CD14-positive monocyte (primary cell): ENCODE results near the gene CCDC92B. TPM values are rescaled to one million over a fixed set of nuclear protein-coding genes. Genes with fewer than 3 reads are reported as not detected.

ENCODE experiments used
- DNase-seq, 3 donors: peaks; one replicate each; pipeline ENCODE4 v3.0.0-alpha.2; 2011 to 2022
- H2AFZ ChIP-seq: 2 replicates; pipeline ENCODE4 v1.6.0; 2012; ENCODE audit warnings: mild to moderate bottlenecking, low read depth, low read length, inconsistent platforms; ENCODE audit not compliant: insufficient read depth, poor library complexity, severe bottlenecking
- H3K27ac ChIP-seq, 2 donors: 1 replicate in 1 of 2; 2 replicates in 1 of 2; pipeline ENCODE4 v1.5.1; 2012 to 2013; ENCODE audit warnings: low read length in 2 of 2, control low read depth in 1 of 2, inconsistent platforms in 1 of 2, low read depth in 1 of 2, mild to moderate bottlenecking in 1 of 2
- H3K27me3 ChIP-seq, 2 donors: one replicate each; pipeline versions ENCODE4 v1.6.0 to v1.6.1; 2011 to 2013; ENCODE audit warnings: low read length in 2 of 2; ENCODE audit not compliant: control insufficient read depth in 2 of 2, insufficient read depth in 2 of 2
- H3K36me3 ChIP-seq, 2 donors: replicated peaks in 1 of 2; 1 replicate in 1 of 2; 2 replicates in 1 of 2; pipeline versions ENCODE4 v1.5.1 to v1.6.1; 2012 to 2013; ENCODE audit warnings: low read length in 2 of 2, control low read depth in 1 of 2, inconsistent platforms in 1 of 2, mild to moderate bottlenecking in 1 of 2; ENCODE audit not compliant: insufficient read depth in 2 of 2, control insufficient read depth in 1 of 2
- H3K4me1 ChIP-seq, 2 donors: 1 replicate in 1 of 2; 2 replicates in 1 of 2; pipeline versions ENCODE4 v1.5.1 to v1.6.1; 2012 to 2013; ENCODE audit warnings: low read length in 2 of 2, control low read depth in 1 of 2, inconsistent platforms in 1 of 2, mild to moderate bottlenecking in 1 of 2, moderate library complexity in 1 of 2; ENCODE audit not compliant: insufficient read depth in 2 of 2, control insufficient read depth in 1 of 2
- H3K4me2 ChIP-seq: replicated peaks from 2 replicates; pipeline ENCODE3; 2012; ENCODE audit warnings: low read length, moderate library complexity, mild to moderate bottlenecking; ENCODE audit not compliant: poor library complexity, severe bottlenecking; ENCODE audit errors: extremely low read depth
- H3K4me3 ChIP-seq, 3 experiments: fragments of 200-600 bp in 1 of 3; sonication (generic) in 1 of 3; replicated peaks in 1 of 3; 1 replicate in 2 of 3; 2 replicates in 1 of 3; pipeline ENCODE4 v1.5.1; 2011 to 2013; ENCODE audit warnings: low read length in 3 of 3, mild to moderate bottlenecking in 3 of 3, control low read depth in 2 of 3, low read depth in 2 of 3, inconsistent platforms in 1 of 3, moderate library complexity in 1 of 3
- H3K79me2 ChIP-seq: 2 replicates; pipeline ENCODE4 v1.6.0; 2012; ENCODE audit warnings: mild to moderate bottlenecking, control low read depth, inconsistent platforms, low read length, moderate library complexity; ENCODE audit not compliant: insufficient read depth
- H3K9ac ChIP-seq: 2 replicates; pipeline ENCODE4 v1.6.0; 2017; ENCODE audit warnings: low read length, mild to moderate bottlenecking; ENCODE audit not compliant: insufficient read depth, poor library complexity, severe bottlenecking
- H3K9me3 ChIP-seq, 2 donors: replicated peaks in 1 of 2; 1 replicate in 1 of 2; 2 replicates in 1 of 2; pipeline versions ENCODE4 v1.5.1 to v1.6.1; 2012 to 2013; ENCODE audit warnings: low read length in 2 of 2, control low read depth in 1 of 2; ENCODE audit not compliant: control insufficient read depth in 1 of 2, insufficient read depth in 1 of 2
- H4K20me1 ChIP-seq: 2 replicates; pipeline ENCODE4 v1.6.0; 2012; ENCODE audit warnings: mild to moderate bottlenecking, low read length, control low read depth, moderate library complexity; ENCODE audit not compliant: insufficient read depth
- H3K27ac Mint-ChIP-seq, 7 donors: one replicate each; pipeline ENCODE4 v1.8.0; 2020; ENCODE audit warnings: mild to moderate bottlenecking in 7 of 7, mixed read lengths in 7 of 7, moderate library complexity in 6 of 7, inconsistent platforms in 2 of 7
- H3K27me3 Mint-ChIP-seq, 3 donors: one replicate each; pipeline ENCODE4 v1.8.0; 2021 to 2022; ENCODE audit warnings: low read depth in 3 of 3, mild to moderate bottlenecking in 3 of 3, mixed read lengths in 3 of 3, moderate library complexity in 3 of 3, inconsistent platforms in 1 of 3
- H3K36me3 Mint-ChIP-seq, 2 donors: one replicate each; pipeline ENCODE4 v1.8.0; 2020; ENCODE audit warnings: mixed read lengths in 2 of 2, inconsistent platforms in 1 of 2, mild to moderate bottlenecking in 1 of 2
- H3K4me1 Mint-ChIP-seq: one replicate; pipeline ENCODE4 v1.8.0; 2020; ENCODE audit warnings: mild to moderate bottlenecking, mixed read lengths
- H3K4me3 Mint-ChIP-seq, 2 donors: one replicate each; pipeline ENCODE4 v1.8.0; 2020; ENCODE audit warnings: mild to moderate bottlenecking in 2 of 2, mixed read lengths in 2 of 2, moderate library complexity in 1 of 2
- H3K9me3 Mint-ChIP-seq, 7 donors: one replicate each; pipeline ENCODE4 v1.8.0; 2020 to 2022; ENCODE audit warnings: mixed read lengths in 7 of 7, mild to moderate bottlenecking in 6 of 7, moderate library complexity in 6 of 7, inconsistent platforms in 2 of 7
- CTCF ChIP-seq: fragments of 200-600 bp; IDR thresholded peaks from one replicate; pipeline ENCODE4 v1.8.0; 2022; ENCODE audit warnings: antibody characterized with exemption, mild to moderate bottlenecking
- WGBS: methylation state at CpG from one replicate; pipeline ENCODE4 v1.1.5; 2013; ENCODE audit warnings: missing lambda C conversion rate; ENCODE audit not compliant: insufficient coverage; 5-methylcytosine and 5-hydroxymethylcytosine counted together
- intact Hi-C, 2 donors: fragments of 100-400 bp; cut with micrococcal nuclease; formaldehyde crosslinking; loops; one replicate each; pipeline versions ENCODE4 v1.15.0 to v1.15.1; 2023
- polyA plus RNA-seq, 3 donors: library from polyadenylated mRNA; depleted of rRNA in 1 of 3; unstranded in 2 of 3; stranded (reverse) in 1 of 3; fragments of 300-500 nt in 2 of 3; fragments of >200 nt in 1 of 3; fragmentation: Illumina TruSeq in 2 of 3; gene quantifications; 1 replicate in 2 of 3; 2 replicates in 1 of 3; pipeline ENCODE4 v1.2.3, GENCODE V29; 2012 to 2021

Gene CCDC92B
- polyA plus RNA-seq, 3 donors = not detected

DNA sequence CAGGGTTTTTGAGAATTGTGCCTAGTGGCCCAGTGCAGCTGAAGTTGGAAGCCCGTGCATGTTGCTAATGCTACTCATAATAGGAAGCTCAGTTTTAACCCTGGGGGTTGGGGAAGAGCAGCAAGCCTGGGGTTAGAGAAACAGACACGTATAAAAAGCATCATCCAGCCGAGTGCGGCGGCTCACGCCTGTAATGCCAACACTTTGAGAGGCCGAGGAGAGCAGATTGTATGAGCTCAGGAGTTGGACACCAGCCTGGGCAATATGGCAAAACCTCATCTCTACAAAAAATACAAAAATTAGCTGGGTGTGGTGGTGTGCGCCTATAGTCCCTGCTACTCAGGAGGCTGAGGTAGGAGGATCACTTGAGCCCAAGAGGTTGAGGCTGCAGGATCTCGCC lies 35.6 kb downstream of the CCDC92B start:
- 42% methylated on average over 1 of the region's 9 CpGs for WGBS
- intact Hi-C loops = no loop called here
- Histone ChIP-seq H4K20me1 (peaks cover 22% of the 10 kb centered on the region), H3K79me2 (peaks cover 36% of the 10 kb centered on the region), H3K9me3 (no peaks in the 10 kb centered on the region), H3K9ac (no peak overlapping the region), H3K27me3 (no peaks in the 10 kb centered on the region), H3K36me3 (no peaks in the 10 kb centered on the region), H3K4me1 (peaks cover 36 to 45% of the 10 kb centered on the region in 2 donors), H3K4me2 (no peak overlapping the region), H3K27ac (no peak overlapping the region), H2AFZ (no peak overlapping the region), H3K4me3 (no peak overlapping the region)
- peaks cover 0 to 3% of the 10 kb centered on the region in 2 donors for H3K36me3 Mint-ChIP-seq
- no peaks in the 10 kb centered on the region for H3K9me3 Mint-ChIP-seq
- H3K27ac Mint-ChIP-seq = no peak overlapping the region
- peaks cover 0 to 2% (median 0%) of the 10 kb centered on the region in 3 donors for H3K27me3 Mint-ChIP-seq
- no peak for TF ChIP-seq CTCF
- DNase-seq = no peak
- no peak overlapping the region for H3K4me3 Mint-ChIP-seq
- H3K4me1 Mint-ChIP-seq = peaks cover 37% of the 10 kb centered on the region

- 60% methylated on average over 30 of the region's 36 CpGs for WGBS
- Mint-ChIP-seq H3K9me3 (no peaks in the 10 kb centered on the region), H3K36me3 (peaks cover 0 to 3% of the 10 kb centered on the region in 2 donors), H3K27me3 (no peaks in the 10 kb centered on the region), H3K4me1 (peaks cover 44% of the 10 kb centered on the region), H3K4me3 (peak overlapping the region; percentile 85 to 91), H3K27ac (peak overlapping the region; percentile 86 to 91 (median 89))
- Histone ChIP-seq H2AFZ (peak overlapping the region; percentile 100), H3K9me3 (no peaks in the 10 kb centered on the region), H3K4me1 (peaks cover 36 to 48% of the 10 kb centered on the region in 2 donors), H3K79me2 (peaks cover 50% of the 10 kb centered on the region), H3K9ac (peak overlapping the region; percentile 74), H4K20me1 (peaks cover 36% of the 10 kb centered on the region), H3K4me2 (peak overlapping the region; percentile 96), H3K4me3 (peak overlapping the region; percentile 51 to 94 (median 61)), H3K27me3 (no peaks in the 10 kb centered on the region), H3K27ac (peak overlapping the region; percentile 41 to 89), H3K36me3 (no peaks in the 10 kb centered on the region)
- no peak for TF ChIP-seq CTCF
- no peak for DNase-seq
- intact Hi-C loops = no loop called here
Measured at GRCh38 chr17:2712300-2713043, 37.0 kb downstream of the CCDC92B start.
